CD4-positive, alpha-beta memory T cell (primary cell): ENCODE measurements around the gene ACADS. TPM values are rescaled to one million over a fixed set of nuclear protein-coding genes. Genes with fewer than 3 reads are reported as not detected.

ENCODE experiments used
- CTCF ChIA-PET: fragments of 350-600 bp; sonication (Branson Sonifier 250); formaldehyde crosslinking; loops from one replicate; lab custom pipeline; 2021; ENCODE audit warnings: inconsistent platforms; ENCODE audit not compliant: partially characterized antibody; lab: Charles Lee
- POLR2A ChIA-PET: fragments of 350-600 bp; sonication (Branson Sonifier 250); formaldehyde crosslinking; loops from one replicate; lab custom pipeline; 2021; ENCODE audit not compliant: partially characterized antibody; lab: Charles Lee
- DNase-seq, 5 donors: peaks; one replicate each; pipeline versions ENCODE4 v3.0.0 to v3.0.0-alpha.2; 2020 to 2022; ENCODE audit warnings: mixed read lengths in 1 of 5
- H3K27ac ChIP-seq: one replicate; pipeline ENCODE4 v1.7.0; 2013; ENCODE audit warnings: low read depth, low read length
- H3K27me3 ChIP-seq: 2 replicates; pipeline ENCODE4 v1.7.0; 2013; ENCODE audit warnings: mild to moderate bottlenecking, low read length, moderate library complexity; ENCODE audit not compliant: insufficient read depth
- H3K36me3 ChIP-seq: 2 replicates; pipeline ENCODE4 v1.7.0; 2013; ENCODE audit warnings: mild to moderate bottlenecking, low read length, moderate library complexity; ENCODE audit not compliant: insufficient read depth
- H3K4me1 ChIP-seq: 2 replicates; pipeline ENCODE4 v1.7.0; 2013; ENCODE audit warnings: mild to moderate bottlenecking, low read length, moderate library complexity; ENCODE audit not compliant: insufficient read depth
- H3K4me3 ChIP-seq, 2 donors: one replicate each; pipeline ENCODE4 v1.7.0; 2013; ENCODE audit warnings: low read length in 2 of 2, mild to moderate bottlenecking in 1 of 2
- H3K9me3 ChIP-seq, 2 donors: one replicate each; pipeline ENCODE4 v1.7.0; 2013; ENCODE audit warnings: low read length in 2 of 2, control low read depth in 1 of 2; ENCODE audit not compliant: control insufficient read depth in 1 of 2
- H3K27ac Mint-ChIP-seq, 7 donors: one replicate each; pipeline ENCODE4 v1.8.0; 2020 to 2021; ENCODE audit warnings: mixed read lengths in 7 of 7, mild to moderate bottlenecking in 6 of 7, inconsistent platforms in 3 of 7, moderate library complexity in 3 of 7
- H3K27me3 Mint-ChIP-seq, 2 donors: one replicate each; pipeline ENCODE4 v1.8.0; 2020 to 2021; ENCODE audit warnings: mixed read lengths in 2 of 2
- H3K36me3 Mint-ChIP-seq, 2 donors: one replicate each; pipeline ENCODE4 v1.8.0; 2020 to 2021; ENCODE audit warnings: mixed read lengths in 2 of 2, inconsistent platforms in 1 of 2, mild to moderate bottlenecking in 1 of 2
- H3K4me1 Mint-ChIP-seq, 4 donors: one replicate each; pipeline ENCODE4 v1.8.0; 2020 to 2021; ENCODE audit warnings: mixed read lengths in 4 of 4, mild to moderate bottlenecking in 1 of 4
- H3K4me3 Mint-ChIP-seq, 8 donors: one replicate each; pipeline ENCODE4 v1.8.0; 2020 to 2021; ENCODE audit warnings: mixed read lengths in 8 of 8, mild to moderate bottlenecking in 7 of 8, moderate library complexity in 6 of 8, inconsistent platforms in 3 of 8
- H3K9me3 Mint-ChIP-seq, 8 donors: one replicate each; pipeline ENCODE4 v1.8.0; 2020 to 2021; ENCODE audit warnings: mixed read lengths in 8 of 8, mild to moderate bottlenecking in 5 of 8, inconsistent platforms in 3 of 8, moderate library complexity in 1 of 8
- intact Hi-C: fragments of 100-400 bp; cut with micrococcal nuclease; formaldehyde crosslinking; loops from one replicate; pipeline ENCODE4 v1.15.1; 2023
- polyA plus RNA-seq, 2 donors: library from polyadenylated mRNA; unstranded; fragments of 300-500 nt; fragmentation: Illumina TruSeq; gene quantifications; one replicate each; pipeline ENCODE4 v1.2.3, GENCODE V29; 2021
- total RNA-seq, 2 experiments: library from RNA; stranded (reverse); gene quantifications; one replicate each; pipeline ENCODE4 v1.2.3, GENCODE V29; 2021

The ACADS gene
- total RNA-seq (10 to 100 TPM; 14.9 to 17.1 TPM), polyA plus RNA-seq (10 to 100 TPM; 19.2 to 29.9 TPM)

- intact Hi-C loops = loop anchor here (1.0 kb wide), 3 partner anchors 16 to 145 kb away; partner anchors contain the start of genes POP5 and UNC119B
- H3K27me3 Mint-ChIP-seq = no peaks in the 10 kb centered on the region
Observed at GRCh38 chr12:120725659-120726509, at the start of gene ACADS. Gene ACADS, plus strand, starts transcription at chr12:120725826. Its CDS starts 60 bp downstream, at chr12:120725886.

GRCh38 chr12:120677765-120678473, 47.7 kb upstream of the ACADS start:
- no peaks in the 10 kb centered on the region for H3K36me3 ChIP-seq
- H3K4me1 ChIP-seq = peaks cover 5% of the 10 kb centered on the region
- Mint-ChIP-seq H3K36me3 (no peaks in the 10 kb centered on the region), H3K27me3 (peaks cover 2% of the 10 kb centered on the region in 2 donors), H3K4me1 (peaks cover 0 to 13% (median 6%) of the 10 kb centered on the region in 4 donors), H3K27ac (peak overlapping the region in 5 of 7 donors; percentile 7 to 68 (median 27)), H3K9me3 (no peaks in the 10 kb centered on the region), H3K4me3 (peak overlapping the region in 1 of 8 donors; percentile 30)
- H3K4me3 ChIP-seq = no peak overlapping the region
- no peak overlapping the region for H3K27ac ChIP-seq
- ChIA-PET POLR2A (no interaction called here), CTCF (interaction anchor here (1.0 to 1.5 kb wide), 3 partner anchors 24 to 31 kb away, joined by 3 to 7 read pairs (median 6); no protein-coding TSS in a partner anchor)
- DNase-seq = no peak
- intact Hi-C loops = no loop called here
- no peaks in the 10 kb centered on the region for H3K27me3 ChIP-seq
- no peaks in the 10 kb centered on the region for H3K9me3 ChIP-seq

More at GRCh38 chr12:120725659-120726509, at the start of gene ACADS:
- peak within 1 kb of the TSS; percentile 90 to 95 (median 91) for H3K4me3 Mint-ChIP-seq
- Histone ChIP-seq H3K27me3 (no peaks in the 10 kb centered on the region), H3K4me3 (peak within 1 kb of the TSS; percentile 20 to 71), H3K9me3 (no peaks in the 10 kb centered on the region), H3K4me1 (peaks cover 16% of the 10 kb centered on the region), H3K27ac (peak within 1 kb of the TSS; percentile 56), H3K36me3 (peaks cover 14% of the 10 kb centered on the region)
- H3K36me3 Mint-ChIP-seq = peaks cover 30 to 45% of the 10 kb centered on the region in 2 donors
- CTCF ChIA-PET = interaction anchor here (0.8 to 1.5 kb wide), 6 partner anchors 11 to 79 kb away, joined by 3 to 9 read pairs (median 4); no protein-coding TSS in a partner anchor
- peak within 1 kb of the TSS; percentile 72 to 94 (median 90) for H3K27ac Mint-ChIP-seq
- no peaks in the 10 kb centered on the region for H3K9me3 Mint-ChIP-seq
- H3K4me1 Mint-ChIP-seq = peaks cover 13 to 30% (median 20%) of the 10 kb centered on the region in 4 donors
- DNase-seq = peak; percentile 84 to 87 (median 86)
- POLR2A ChIA-PET = interaction anchor here (1.0 to 1.5 kb wide), 2 partner anchors 15 to 673 kb away, joined by 3 to 5 read pairs; no protein-coding TSS in a partner anchor

- Histone ChIP-seq H3K4me1 (peaks cover 5% of the 10 kb centered on the region), H3K36me3 (no peaks in the 10 kb centered on the region), H3K27me3 (no peaks in the 10 kb centered on the region), H3K9me3 (no peaks in the 10 kb centered on the region), H3K27ac (no peak overlapping the region), H3K4me3 (no peak overlapping the region)
- Mint-ChIP-seq H3K9me3 (no peaks in the 10 kb centered on the region), H3K36me3 (no peaks in the 10 kb centered on the region), H3K4me3 (no peak overlapping the region), H3K27ac (peak overlapping the region in 1 of 7 donors; percentile 9), H3K4me1 (peaks cover 0 to 13% (median 6%) of the 10 kb centered on the region in 4 donors), H3K27me3 (peaks cover 2% of the 10 kb centered on the region in 2 donors)
- DNase-seq = no peak
- intact Hi-C loops = no loop called here
- CTCF ChIA-PET = interaction anchor here (1.0 kb wide), 2 partner anchors 24 to 29 kb away, joined by 3 to 7 read pairs; no protein-coding TSS in a partner anchor
- POLR2A ChIA-PET = no interaction called here
Observed at GRCh38 chr12:120678572-120678971, 47.1 kb upstream of the ACADS start.

GRCh38 chr12:120680165-120680738, 45.4 kb upstream of the ACADS start:
- Mint-ChIP-seq H3K27me3 (peaks cover 0 to 2% of the 10 kb centered on the region in 2 donors), H3K36me3 (no peaks in the 10 kb centered on the region), H3K4me1 (peaks cover 0 to 13% (median 6%) of the 10 kb centered on the region in 4 donors), H3K4me3 (no peak overlapping the region), H3K27ac (no peak overlapping the region), H3K9me3 (no peaks in the 10 kb centered on the region)
- no peak overlapping the region for H3K4me3 ChIP-seq
- intact Hi-C loops = loop anchor here (10.0 kb wide), 1 partner anchor 1015 kb away; the partner anchor contains the start of gene PRKAB1
- no peak overlapping the region for H3K27ac ChIP-seq
- H3K4me1 ChIP-seq = peaks cover 5% of the 10 kb centered on the region
- POLR2A ChIA-PET = interaction anchor here (0.6 kb wide), 1 partner anchor 20 kb away, joined by 4 read pairs; no protein-coding TSS in a partner anchor
- DNase-seq = no peak
- H3K36me3 ChIP-seq = no peaks in the 10 kb centered on the region
- no peaks in the 10 kb centered on the region for H3K27me3 ChIP-seq
- CTCF ChIA-PET = interaction anchor here (1.4 to 2.3 kb wide), 2 partner anchors 31 to 33 kb away, joined by 3 to 8 read pairs; no protein-coding TSS in a partner anchor
- no peaks in the 10 kb centered on the region for H3K9me3 ChIP-seq

- Histone ChIP-seq H3K4me1 (peaks cover 24% of the 10 kb centered on the region), H3K9me3 (no peaks in the 10 kb centered on the region), H3K27me3 (no peaks in the 10 kb centered on the region), H3K36me3 (no peaks in the 10 kb centered on the region), H3K27ac (no peak overlapping the region), H3K4me3 (no peak overlapping the region)
- intact Hi-C loops = loop anchor here (10.0 kb wide), 1 partner anchor 1020 kb away; the partner anchor contains the start of gene PRKAB1
- no peak for DNase-seq
- no peak overlapping the region for H3K4me3 Mint-ChIP-seq
- CTCF ChIA-PET = interaction anchor here (0.7 to 1.2 kb wide), 2 partner anchors 35 to 38 kb away, joined by 4 to 6 read pairs; no protein-coding TSS in a partner anchor
- peaks cover 13 to 30% (median 18%) of the 10 kb centered on the region in 4 donors for H3K4me1 Mint-ChIP-seq
- H3K9me3 Mint-ChIP-seq = no peaks in the 10 kb centered on the region
- peaks cover 0 to 2% of the 10 kb centered on the region in 2 donors for H3K27me3 Mint-ChIP-seq
- H3K36me3 Mint-ChIP-seq = peaks cover 0 to 7% of the 10 kb centered on the region in 2 donors
- POLR2A ChIA-PET = no interaction called here
- H3K27ac Mint-ChIP-seq = peak overlapping the region in 2 of 7 donors; percentile 29 to 97
Observed at GRCh38 chr12:120684523-120684932, 41.1 kb upstream of the ACADS start.

- peaks cover 31% of the 10 kb centered on the region for H3K4me1 ChIP-seq
- H3K4me3 ChIP-seq = no peak overlapping the region
- ChIA-PET POLR2A (interaction anchor here (1.5 kb wide), 3 partner anchors 12 to 105 kb away, joined by 3 to 9 read pairs (median 5); partner anchors contain the start of gene POP5), CTCF (interaction anchor here (1.5 to 3.4 kb wide), 2 partner anchors 36 to 103 kb away, joined by 3 to 10 read pairs; no protein-coding TSS in a partner anchor)
- Mint-ChIP-seq H3K27ac (peak overlapping the region in 4 of 7 donors; percentile 50 to 97 (median 72)), H3K4me3 (peak overlapping the region in 6 of 8 donors; percentile 26 to 96 (median 86)), H3K9me3 (no peaks in the 10 kb centered on the region), H3K4me1 (peaks cover 18 to 40% (median 25%) of the 10 kb centered on the region in 4 donors), H3K36me3 (peaks cover 0 to 7% of the 10 kb centered on the region in 2 donors), H3K27me3 (no peaks in the 10 kb centered on the region)
- H3K27ac ChIP-seq = peak overlapping the region; percentile 71
- intact Hi-C loops = loop anchor here (5.0 to 10.0 kb wide), 2 partner anchors 483 to 1021 kb away; partner anchors contain the start of genes PRKAB1 and RPLP0
- no peaks in the 10 kb centered on the region for H3K9me3 ChIP-seq
- H3K27me3 ChIP-seq = no peaks in the 10 kb centered on the region
- no peaks in the 10 kb centered on the region for H3K36me3 ChIP-seq
- no peak for DNase-seq
Observed at GRCh38 chr12:120685522-120685921, 40.1 kb upstream of the ACADS start.
